SK-N-MC (cell line): ENCODE data around the gene ST8SIA5.

ENCODE experiments used
- EZH2 ChIP-seq: fragments of 200-600 bp; sonication (generic); IDR thresholded peaks from one replicate; pipeline ENCODE4 v1.6.1; 2017; ENCODE audit warnings: antibody characterized with exemption
- FOXP2 ChIP-seq: optimal IDR thresholded peaks from 2 replicates; pipeline ENCODE3; 2011; ENCODE audit warnings: mild to moderate bottlenecking, moderate library complexity; ENCODE audit not compliant: insufficient read depth; ENCODE audit errors: extremely low read length, control extremely low read depth
- POLR2AphosphoS5 ChIP-seq: IDR thresholded peaks from 2 replicates; pipeline ENCODE4 v1.6.1; 2012; ENCODE audit warnings: mild to moderate bottlenecking, low read depth, low read length, borderline replicate concordance

DNA sequence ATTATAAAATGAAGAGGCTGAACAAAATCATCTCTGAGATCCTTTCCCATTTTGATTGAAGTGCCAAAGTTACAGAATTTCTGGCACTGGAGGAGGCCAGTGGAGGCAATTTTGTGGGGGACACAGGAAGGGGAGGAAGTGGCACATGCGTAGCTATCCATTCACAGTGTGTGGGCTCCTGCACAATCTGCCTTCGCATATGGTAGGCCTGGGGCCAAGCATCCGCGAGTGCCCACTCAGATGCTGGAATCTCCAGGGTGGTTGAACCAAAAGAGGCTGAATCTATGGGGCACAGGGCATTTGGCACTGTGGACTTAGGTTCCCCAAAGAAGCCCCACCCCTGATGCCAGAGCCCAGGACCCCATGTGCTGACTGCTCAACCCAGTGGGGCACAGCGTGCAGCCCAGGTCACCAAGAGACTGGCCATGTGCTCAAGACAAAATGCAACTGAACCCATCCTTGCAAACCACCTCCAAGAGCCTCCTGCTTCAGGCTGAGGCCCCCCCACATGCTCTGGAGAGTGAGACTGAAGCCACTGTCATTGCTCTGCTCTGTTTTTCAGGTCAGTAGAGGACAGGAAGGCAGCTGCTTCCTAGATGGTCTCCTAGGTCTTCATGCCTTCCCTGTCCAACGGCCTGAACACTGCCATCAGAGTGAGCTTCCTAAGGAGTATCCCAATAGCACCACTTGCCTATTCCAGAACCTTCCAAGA is 28.5 kb downstream of the ST8SIA5 start:
- no peak for TF ChIP-seq POLR2AphosphoS5
- no peak for TF ChIP-seq EZH2
- TF ChIP-seq FOXP2 = no peak
